HCT116 (cell line): ENCODE results near the gene FHL3.

Source experiments
- CEBPB ChIP-seq: IDR thresholded peaks from 2 replicates; pipeline ENCODE4 v1.6.1; 2012; ENCODE audit warnings: low read depth
- EGR1 ChIP-seq: IDR thresholded peaks from 2 replicates; pipeline ENCODE4 v1.6.1; 2012; ENCODE audit warnings: low read depth
- EZH2 ChIP-seq: fragments of 200-600 bp; sonication (generic); IDR thresholded peaks from 2 replicates; pipeline ENCODE4 v1.6.1; 2017; ENCODE audit warnings: antibody characterized with exemption, mixed run types
- EZH2phosphoT487 ChIP-seq: fragments of 200-600 bp; IDR thresholded peaks from 2 replicates; pipeline ENCODE4 v1.6.1; 2018; ENCODE audit warnings: antibody characterized with exemption, borderline replicate concordance
- POLR2AphosphoS5 ChIP-seq: IDR thresholded peaks from 2 replicates; pipeline ENCODE4 v1.6.1; 2011; ENCODE audit warnings: mild to moderate bottlenecking, low read depth, low read length, moderate library complexity
- RAD21 ChIP-seq: IDR thresholded peaks from 2 replicates; pipeline ENCODE4 v1.6.1; 2012; ENCODE audit warnings: low read depth, mild to moderate bottlenecking
- SIN3A ChIP-seq: IDR thresholded peaks from 2 replicates; pipeline ENCODE4 v1.6.1; 2012; ENCODE audit warnings: low read depth
- SRF ChIP-seq: IDR thresholded peaks from 2 replicates; pipeline ENCODE4 v1.6.1; 2012; ENCODE audit warnings: low read depth
- ZNF274 ChIP-seq: fragments of 200-500 bp; sonication (Bioruptor generic); IDR thresholded peaks from 2 replicates; pipeline ENCODE4 v1.6.1; 2014; ENCODE audit warnings: mild to moderate bottlenecking, low read depth, low read length, inconsistent platforms
- TF ChIP-seq, protein P1 (sequence below), 3 experiments: fragments of 200-600 bp in 1 of 3; sonication (generic) in 1 of 3; IDR thresholded peaks in 2 of 3; conservative IDR thresholded peaks in 1 of 3; 2 replicates each; pipeline ENCODE4 v1.5.1; 2012 to 2017; ENCODE audit warnings: low read depth in 2 of 3, low read length in 2 of 3, antibody characterized with exemption in 1 of 3, borderline replicate concordance in 1 of 3, control low read depth in 1 of 3, mild to moderate bottlenecking in 1 of 3, mixed read lengths in 1 of 3, mixed run types in 1 of 3, moderate library complexity in 1 of 3; ENCODE audit not compliant: insufficient read depth in 1 of 3
- TF ChIP-seq, protein P2 (sequence below): IDR thresholded peaks from 2 replicates; pipeline ENCODE4 v1.6.1; 2012; ENCODE audit warnings: low read depth

DNA sequence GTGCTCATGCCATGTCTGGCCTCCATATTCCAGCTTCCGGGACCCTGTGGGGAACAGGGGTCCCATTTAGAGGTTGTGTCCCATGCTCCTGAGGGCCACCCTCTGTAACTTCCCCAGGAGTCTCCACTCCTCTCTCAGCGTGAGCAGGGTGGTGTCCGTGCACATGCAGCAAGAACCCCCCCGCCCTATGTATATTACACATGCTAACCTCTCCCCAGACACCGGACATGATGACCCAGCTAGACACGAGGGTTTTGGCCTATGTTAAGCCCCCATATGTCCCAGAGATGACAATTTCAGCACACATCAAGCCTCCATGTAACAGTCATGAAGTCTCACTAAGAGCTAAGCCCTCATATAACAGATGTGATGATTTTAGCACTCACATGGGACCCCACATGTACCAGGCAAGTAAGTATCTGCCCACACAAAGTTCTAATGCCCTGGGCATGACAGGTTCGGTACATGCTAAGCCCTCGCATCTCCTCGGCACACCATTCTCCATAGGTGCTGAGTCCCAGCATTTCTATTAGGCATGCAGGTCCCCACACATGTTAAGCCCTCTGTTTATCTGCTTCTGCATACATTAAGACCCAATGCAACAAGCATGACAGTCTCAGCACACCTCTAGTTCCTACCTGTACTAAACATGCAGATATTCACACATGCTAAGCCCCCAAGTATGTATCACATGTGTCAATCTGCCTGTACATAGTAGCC, 7.1 kb downstream of the FHL3 start:
- no peak for TF ChIP-seq EZH2phosphoT487
- TF ChIP-seq POLR2AphosphoS5: no peak
- no peak for TF ChIP-seq ZNF274
- TF ChIP-seq, protein P1, sequence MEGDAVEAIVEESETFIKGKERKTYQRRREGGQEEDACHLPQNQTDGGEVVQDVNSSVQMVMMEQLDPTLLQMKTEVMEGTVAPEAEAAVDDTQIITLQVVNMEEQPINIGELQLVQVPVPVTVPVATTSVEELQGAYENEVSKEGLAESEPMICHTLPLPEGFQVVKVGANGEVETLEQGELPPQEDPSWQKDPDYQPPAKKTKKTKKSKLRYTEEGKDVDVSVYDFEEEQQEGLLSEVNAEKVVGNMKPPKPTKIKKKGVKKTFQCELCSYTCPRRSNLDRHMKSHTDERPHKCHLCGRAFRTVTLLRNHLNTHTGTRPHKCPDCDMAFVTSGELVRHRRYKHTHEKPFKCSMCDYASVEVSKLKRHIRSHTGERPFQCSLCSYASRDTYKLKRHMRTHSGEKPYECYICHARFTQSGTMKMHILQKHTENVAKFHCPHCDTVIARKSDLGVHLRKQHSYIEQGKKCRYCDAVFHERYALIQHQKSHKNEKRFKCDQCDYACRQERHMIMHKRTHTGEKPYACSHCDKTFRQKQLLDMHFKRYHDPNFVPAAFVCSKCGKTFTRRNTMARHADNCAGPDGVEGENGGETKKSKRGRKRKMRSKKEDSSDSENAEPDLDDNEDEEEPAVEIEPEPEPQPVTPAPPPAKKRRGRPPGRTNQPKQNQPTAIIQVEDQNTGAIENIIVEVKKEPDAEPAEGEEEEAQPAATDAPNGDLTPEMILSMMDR (IDR thresholded peaks at IDR 0.05 in 2 of 3, conservative IDR thresholded peaks at IDR 0.05 in 1 of 3; ENCODE audit: borderline replicate concordance in 1 of 3, insufficient read depth in 1 of 3, low read depth in 2 of 3, low read length in 2 of 3): no peak
- TF ChIP-seq EZH2: no peak
- no peak for TF ChIP-seq RAD21
- TF ChIP-seq SIN3A: no peak
- TF ChIP-seq, protein P2, sequence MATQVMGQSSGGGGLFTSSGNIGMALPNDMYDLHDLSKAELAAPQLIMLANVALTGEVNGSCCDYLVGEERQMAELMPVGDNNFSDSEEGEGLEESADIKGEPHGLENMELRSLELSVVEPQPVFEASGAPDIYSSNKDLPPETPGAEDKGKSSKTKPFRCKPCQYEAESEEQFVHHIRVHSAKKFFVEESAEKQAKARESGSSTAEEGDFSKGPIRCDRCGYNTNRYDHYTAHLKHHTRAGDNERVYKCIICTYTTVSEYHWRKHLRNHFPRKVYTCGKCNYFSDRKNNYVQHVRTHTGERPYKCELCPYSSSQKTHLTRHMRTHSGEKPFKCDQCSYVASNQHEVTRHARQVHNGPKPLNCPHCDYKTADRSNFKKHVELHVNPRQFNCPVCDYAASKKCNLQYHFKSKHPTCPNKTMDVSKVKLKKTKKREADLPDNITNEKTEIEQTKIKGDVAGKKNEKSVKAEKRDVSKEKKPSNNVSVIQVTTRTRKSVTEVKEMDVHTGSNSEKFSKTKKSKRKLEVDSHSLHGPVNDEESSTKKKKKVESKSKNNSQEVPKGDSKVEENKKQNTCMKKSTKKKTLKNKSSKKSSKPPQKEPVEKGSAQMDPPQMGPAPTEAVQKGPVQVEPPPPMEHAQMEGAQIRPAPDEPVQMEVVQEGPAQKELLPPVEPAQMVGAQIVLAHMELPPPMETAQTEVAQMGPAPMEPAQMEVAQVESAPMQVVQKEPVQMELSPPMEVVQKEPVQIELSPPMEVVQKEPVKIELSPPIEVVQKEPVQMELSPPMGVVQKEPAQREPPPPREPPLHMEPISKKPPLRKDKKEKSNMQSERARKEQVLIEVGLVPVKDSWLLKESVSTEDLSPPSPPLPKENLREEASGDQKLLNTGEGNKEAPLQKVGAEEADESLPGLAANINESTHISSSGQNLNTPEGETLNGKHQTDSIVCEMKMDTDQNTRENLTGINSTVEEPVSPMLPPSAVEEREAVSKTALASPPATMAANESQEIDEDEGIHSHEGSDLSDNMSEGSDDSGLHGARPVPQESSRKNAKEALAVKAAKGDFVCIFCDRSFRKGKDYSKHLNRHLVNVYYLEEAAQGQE: no peak
- TF ChIP-seq SRF: no peak
- no peak for TF ChIP-seq EGR1
- TF ChIP-seq CEBPB: no peak
